GM18951 (cell line): ENCODE results near the gene UHRF2.

Experiments
- POLR2A ChIP-seq: IDR thresholded peaks from 4 replicates; pipeline ENCODE4 v1.6.1; 2011; ENCODE audit warnings: mild to moderate bottlenecking; ENCODE audit not compliant: insufficient read length, insufficient read depth; ENCODE audit errors: extremely low read depth
- in situ Hi-C: fragments of 300-500 bp; cut with MboI; formaldehyde crosslinking; loops from one replicate; pipeline ENCODE4 v1.12.0; 2022; ENCODE audit warnings: low sequenced_read_pairs, mixed read lengths, inconsistent platforms; ENCODE audit not compliant: unreplicated experiment

UHRF2 gene

GRCh38 chr9:6413365-6414246 lies 607 bp downstream of the UHRF2 start:
- TF ChIP-seq POLR2A: peak; percentile 26
- in situ Hi-C loops: no loop called here

- in situ Hi-C loops: no loop called here
- no peak for TF ChIP-seq POLR2A
Observed at GRCh38 chr9:6414247-6414641, 1.2 kb downstream of the UHRF2 start.

- TF ChIP-seq POLR2A: no peak
- in situ Hi-C loops: no loop called here
Observed at GRCh38 chr9:6415266-6415665, 2.3 kb downstream of the UHRF2 start.

GRCh38 chr9:6417186-6417585 lies 4.2 kb downstream of the UHRF2 start:
- no peak for TF ChIP-seq POLR2A
- in situ Hi-C loops: no loop called here

GRCh38 chr9:6418764-6419163 lies 5.8 kb downstream of the UHRF2 start:
- no peak for TF ChIP-seq POLR2A
- in situ Hi-C loops: no loop called here

GRCh38 chr9:6424940-6425339 lies 11.9 kb downstream of the UHRF2 start:
- TF ChIP-seq POLR2A: no peak

GRCh38 chr9:6426117-6426516 lies 13.1 kb downstream of the UHRF2 start:
- TF ChIP-seq POLR2A: no peak
- in situ Hi-C loops: no loop called here

More at GRCh38 chr9:6424940-6425339, 11.9 kb downstream of the UHRF2 start:
- in situ Hi-C loops: no loop called here

GRCh38 chr9:6428940-6429889 lies 16.2 kb downstream of the UHRF2 start:
- TF ChIP-seq POLR2A: no peak
- in situ Hi-C loops: no loop called here

GRCh38 chr9:6431038-6431437 lies 18.0 kb downstream of the UHRF2 start:
- TF ChIP-seq POLR2A: no peak

GRCh38 chr9:6433410-6433809 lies 20.4 kb downstream of the UHRF2 start:
- TF ChIP-seq POLR2A: no peak
- in situ Hi-C loops: no loop called here

More at GRCh38 chr9:6431038-6431437, 18.0 kb downstream of the UHRF2 start:
- in situ Hi-C loops: no loop called here

GRCh38 chr9:6439051-6439703 lies 26.2 kb downstream of the UHRF2 start:
- no peak for TF ChIP-seq POLR2A
- in situ Hi-C loops: no loop called here

GRCh38 chr9:6440405-6440804 lies 27.4 kb downstream of the UHRF2 start:
- in situ Hi-C loops: no loop called here
- no peak for TF ChIP-seq POLR2A

GRCh38 chr9:6441269-6441668 lies 28.3 kb downstream of the UHRF2 start:
- no peak for TF ChIP-seq POLR2A

More at GRCh38 chr9:6441269-6441668, 28.3 kb downstream of the UHRF2 start:
- in situ Hi-C loops: no loop called here
